Epithelial cell of prostate (primary cell): ENCODE measurements around the gene TCF15.

Source experiments
- DNase-seq: peaks from one replicate; pipeline ENCODE4 v3.0.0-alpha.2; 2011; ENCODE audit warnings: low read depth, low spot score
- H3K27ac ChIP-seq: fragments of 450-650 bp; 2 replicates; pipeline ENCODE4 v1.5.1; 2017; ENCODE audit warnings: mild to moderate bottlenecking

The TCF15 gene

DNA sequence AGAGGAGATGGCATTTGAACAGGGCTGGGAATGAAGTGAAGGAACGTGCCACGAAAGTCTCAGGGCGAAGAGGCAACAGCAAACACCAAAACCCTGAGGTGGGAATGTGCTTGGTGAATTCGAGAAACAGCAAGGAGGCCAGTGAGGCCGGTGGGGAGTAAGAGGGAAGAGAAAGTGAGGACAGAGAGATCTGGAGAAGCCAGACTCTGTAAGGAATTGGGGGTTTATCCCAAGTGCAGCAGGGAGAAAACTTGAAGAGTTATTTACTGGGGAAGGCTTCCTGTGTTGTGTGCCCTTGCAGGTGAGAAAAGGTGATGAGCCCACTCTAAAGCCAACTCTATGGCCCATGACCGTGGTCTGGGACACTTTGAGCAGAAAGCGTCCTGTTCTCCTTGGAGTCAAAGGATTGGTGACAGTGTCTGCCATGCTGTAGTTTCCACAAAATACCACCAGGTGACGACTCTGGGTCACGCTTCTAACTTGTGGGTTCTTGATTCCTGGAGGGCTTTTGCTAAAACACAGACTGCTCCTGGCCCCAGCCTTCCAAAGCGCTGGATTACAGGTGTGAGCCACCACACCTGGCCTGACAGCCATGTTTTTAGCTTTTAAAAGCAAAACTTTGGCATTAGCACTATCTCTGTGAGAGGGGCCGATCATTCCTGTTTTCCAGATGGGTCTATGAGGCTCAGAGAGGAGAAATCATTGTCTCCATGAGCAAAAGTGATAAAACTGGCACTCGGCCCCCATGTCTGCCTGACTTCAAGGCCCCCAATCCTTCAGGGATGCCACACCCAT is 48.5 kb downstream of the TCF15 start:
- DNase-seq = no peak

DNA sequence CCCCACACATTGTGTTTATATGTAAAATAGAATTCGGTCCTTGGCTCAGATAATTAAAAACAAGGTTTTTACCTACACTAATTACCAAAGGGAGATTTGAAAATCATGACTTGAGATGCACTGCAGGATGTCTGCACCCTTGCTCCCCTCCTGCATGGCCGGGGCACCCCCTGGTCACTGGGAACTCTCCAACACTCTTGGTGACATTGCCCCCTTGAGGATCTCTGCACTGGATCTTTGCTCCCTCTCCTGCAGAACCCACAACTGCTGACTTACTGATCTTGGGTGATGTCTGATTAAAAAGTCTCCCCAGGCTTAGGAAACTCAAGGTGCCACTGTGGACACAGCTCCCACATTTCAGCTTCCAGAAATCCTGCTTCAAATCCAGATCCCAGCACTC is 49.4 kb downstream of the TCF15 start:
- H3K27ac ChIP-seq = no peak overlapping the region
- DNase-seq = no peak

More for the DNA sequence above, 48.5 kb downstream of the TCF15 start:
- H3K27ac ChIP-seq = no peak overlapping the region

DNA sequence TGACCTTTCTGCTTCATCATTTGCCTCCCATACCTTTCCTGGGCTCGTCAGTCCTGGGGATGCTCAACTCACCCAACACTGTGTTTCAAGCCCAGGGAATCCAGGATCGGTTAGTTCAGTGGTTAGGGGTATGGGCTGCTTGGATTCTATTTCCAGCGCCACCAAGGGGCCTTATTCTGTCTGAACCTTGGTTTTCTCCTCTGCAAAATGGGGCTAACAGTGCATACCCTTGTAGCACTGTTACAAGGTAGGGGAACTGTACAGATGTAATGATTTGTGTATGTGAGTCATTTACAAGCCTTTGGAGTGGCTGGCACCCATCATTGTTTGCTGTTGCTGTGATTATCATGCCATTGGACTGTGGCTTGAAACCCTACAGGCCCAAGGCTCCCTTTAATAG is 52.0 kb downstream of the TCF15 start:
- no peak overlapping the region for H3K27ac ChIP-seq
- no peak for DNase-seq

DNA sequence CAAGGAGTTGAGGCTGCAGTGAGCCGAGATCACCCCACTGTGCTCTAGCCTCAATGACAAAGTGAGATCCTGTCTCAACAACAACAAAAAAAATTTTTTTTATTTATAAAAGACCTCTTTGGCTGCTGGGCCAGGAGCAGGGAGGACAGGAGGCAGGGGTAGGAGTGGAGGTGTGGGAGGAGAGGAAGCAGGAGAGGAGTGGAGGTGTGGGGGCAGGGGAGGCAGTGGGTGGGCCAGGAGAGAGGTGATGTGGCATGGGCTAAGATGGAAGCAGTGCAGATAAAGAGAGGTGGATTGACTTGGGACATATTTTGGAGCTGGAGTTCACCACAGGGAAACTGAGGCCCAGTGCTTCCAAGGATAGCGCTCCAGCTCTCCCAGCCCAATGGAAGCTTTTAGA is 53.1 kb downstream of the TCF15 start:
- no peak overlapping the region for H3K27ac ChIP-seq
- DNase-seq = no peak

DNA sequence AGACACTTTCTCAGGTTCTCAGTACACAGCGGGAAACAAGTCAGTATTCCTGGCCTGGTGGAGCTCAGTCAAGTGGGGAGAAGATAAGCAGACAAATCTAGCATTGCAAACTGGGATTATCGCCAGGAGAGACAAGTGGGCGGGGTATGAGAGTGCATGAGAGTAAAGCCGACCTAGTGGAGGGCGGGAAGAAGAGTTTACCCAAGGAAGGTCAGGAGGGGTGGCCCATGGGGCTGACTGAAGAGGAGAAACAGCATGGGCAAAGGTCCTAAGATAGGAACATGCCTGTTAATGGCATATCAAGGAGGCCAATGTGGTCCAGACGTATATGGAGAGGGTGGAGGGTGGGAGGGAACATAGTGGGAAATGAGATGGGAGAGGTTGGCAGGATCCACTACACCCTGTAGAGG is 54.1 kb downstream of the TCF15 start:
- no peak overlapping the region for H3K27ac ChIP-seq
- DNase-seq = no peak
